GM12872 (cell line): ENCODE data around the gene ERC2.

Source experiments
- CTCF ChIP-seq: IDR thresholded peaks from 3 replicates; pipeline ENCODE4 v1.5.1; 2011; ENCODE audit warnings: low read depth, mild to moderate bottlenecking, low read length, moderate library complexity; ENCODE audit not compliant: insufficient read depth

The ERC2 gene

GRCh38 chr3:55910543-55910942 is 557.7 kb downstream of the ERC2 start:
- TF ChIP-seq CTCF: no peak

- TF ChIP-seq CTCF: no peak
Observed at GRCh38 chr3:55909373-55909772, 558.9 kb downstream of the ERC2 start.

- TF ChIP-seq CTCF: no peak
Observed at GRCh38 chr3:55907616-55908015, 560.7 kb downstream of the ERC2 start.

GRCh38 chr3:55906896-55907295 is 561.4 kb downstream of the ERC2 start:
- no peak for TF ChIP-seq CTCF

GRCh38 chr3:55904716-55905115 is 563.6 kb downstream of the ERC2 start:
- no peak for TF ChIP-seq CTCF

- no peak for TF ChIP-seq CTCF
Observed at GRCh38 chr3:55903680-55904079, 564.6 kb downstream of the ERC2 start.

- no peak for TF ChIP-seq CTCF
Observed at GRCh38 chr3:55902221-55902900, 565.9 kb downstream of the ERC2 start.

GRCh38 chr3:55899887-55900286 is 568.4 kb downstream of the ERC2 start:
- peak; percentile 46 for TF ChIP-seq CTCF
